HG03066 (cell line): ENCODE data around the gene HDDC3.

Source experiments
- ATAC-seq: cut with Tn5 transposase; IDR thresholded peaks from one replicate; pipeline ENCODE4 v1.9.1; 2021; ENCODE audit warnings: low read depth; ENCODE audit not compliant: unreplicated experiment

The HDDC3 gene

DNA sequence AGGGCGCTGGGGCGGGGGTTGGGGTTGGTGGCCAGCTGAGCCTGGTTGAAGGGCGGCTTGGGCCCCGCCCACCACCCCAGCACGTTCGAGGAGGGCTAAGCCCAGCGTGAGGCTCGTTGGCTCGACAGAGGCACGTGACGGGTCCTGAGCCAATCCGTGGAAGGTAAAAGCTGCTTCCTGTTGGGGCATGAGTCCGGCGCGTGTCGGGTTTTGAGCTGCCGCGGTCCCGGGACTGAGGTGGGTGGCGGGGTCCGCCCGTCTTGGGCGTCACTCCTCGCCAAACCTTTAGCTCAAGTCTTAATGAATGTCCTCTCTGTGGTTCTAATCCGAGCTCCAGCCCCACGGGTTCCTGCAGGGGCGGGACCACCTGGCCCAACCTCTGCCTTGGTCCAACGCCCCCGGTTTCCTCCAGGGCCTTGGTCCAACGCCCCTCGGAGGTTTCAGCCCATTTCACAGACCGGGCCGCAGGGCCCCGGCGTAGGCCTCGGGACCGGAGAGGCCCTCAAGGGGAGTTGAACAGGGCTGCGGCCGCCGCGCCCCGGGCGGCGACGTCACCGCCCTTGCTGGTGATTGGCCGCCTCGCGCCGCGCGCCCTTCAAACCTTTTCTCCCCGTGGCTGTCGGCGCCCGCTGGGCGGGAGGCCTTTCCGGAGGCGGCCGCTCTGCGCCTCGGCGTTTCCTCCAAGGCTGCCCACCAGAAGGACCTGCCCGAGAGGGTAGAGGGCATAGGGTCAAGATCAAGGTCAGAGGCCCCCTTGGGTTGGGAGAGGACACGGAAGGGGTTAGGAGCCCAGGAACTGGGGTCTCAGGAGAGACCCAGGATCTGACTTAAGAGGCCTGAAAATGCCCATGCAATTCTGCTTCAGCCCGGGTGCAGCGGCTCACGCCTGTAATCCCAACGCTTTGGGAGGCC is 22.6 kb upstream of the HDDC3 start, which contains the start of gene RCCD1:
Gene RCCD1 (plus strand): TSS at position 173 of the 912 bp plus-strand sequence. CDS start 1,851 bp downstream, outside the sequence.
- ATAC-seq: peak; percentile 96

DNA sequence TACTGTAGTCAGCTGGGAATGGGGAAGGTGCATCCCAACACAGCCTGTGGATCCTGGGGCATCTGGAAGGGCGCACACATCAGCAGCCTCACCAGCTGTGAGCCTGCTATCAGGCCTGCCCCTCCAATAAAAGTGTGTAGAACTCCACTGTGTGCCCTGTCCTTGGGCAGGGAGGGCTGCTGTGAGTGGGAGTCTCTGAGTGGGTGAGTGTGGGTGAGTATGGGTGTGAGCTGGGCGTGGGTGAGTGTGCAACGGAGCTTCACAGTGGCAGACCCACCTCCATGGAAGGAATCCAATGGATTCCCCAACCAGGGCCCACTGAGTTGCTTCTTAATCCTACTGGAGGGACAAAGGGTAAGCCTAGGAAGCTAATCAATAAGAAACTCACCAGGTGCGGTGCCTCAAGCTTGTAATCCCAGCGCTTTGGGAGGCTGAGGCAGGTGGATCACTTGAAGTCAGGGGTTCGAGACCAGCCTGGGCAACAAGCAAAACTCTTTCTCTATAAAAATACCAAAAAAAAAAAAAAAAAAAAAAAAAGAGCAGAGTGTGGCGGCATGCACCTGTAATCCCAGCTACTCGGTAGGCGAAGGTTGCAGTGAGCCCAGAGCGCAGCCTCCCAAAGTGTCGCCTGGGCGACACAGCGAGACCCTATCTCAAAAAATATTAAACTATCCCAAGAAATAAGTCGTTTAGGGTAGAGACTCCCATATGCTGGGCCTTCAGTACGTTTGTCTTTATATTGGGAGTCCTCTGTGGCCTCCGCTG is 21.8 kb upstream of the HDDC3 start:
- no peak for ATAC-seq

DNA sequence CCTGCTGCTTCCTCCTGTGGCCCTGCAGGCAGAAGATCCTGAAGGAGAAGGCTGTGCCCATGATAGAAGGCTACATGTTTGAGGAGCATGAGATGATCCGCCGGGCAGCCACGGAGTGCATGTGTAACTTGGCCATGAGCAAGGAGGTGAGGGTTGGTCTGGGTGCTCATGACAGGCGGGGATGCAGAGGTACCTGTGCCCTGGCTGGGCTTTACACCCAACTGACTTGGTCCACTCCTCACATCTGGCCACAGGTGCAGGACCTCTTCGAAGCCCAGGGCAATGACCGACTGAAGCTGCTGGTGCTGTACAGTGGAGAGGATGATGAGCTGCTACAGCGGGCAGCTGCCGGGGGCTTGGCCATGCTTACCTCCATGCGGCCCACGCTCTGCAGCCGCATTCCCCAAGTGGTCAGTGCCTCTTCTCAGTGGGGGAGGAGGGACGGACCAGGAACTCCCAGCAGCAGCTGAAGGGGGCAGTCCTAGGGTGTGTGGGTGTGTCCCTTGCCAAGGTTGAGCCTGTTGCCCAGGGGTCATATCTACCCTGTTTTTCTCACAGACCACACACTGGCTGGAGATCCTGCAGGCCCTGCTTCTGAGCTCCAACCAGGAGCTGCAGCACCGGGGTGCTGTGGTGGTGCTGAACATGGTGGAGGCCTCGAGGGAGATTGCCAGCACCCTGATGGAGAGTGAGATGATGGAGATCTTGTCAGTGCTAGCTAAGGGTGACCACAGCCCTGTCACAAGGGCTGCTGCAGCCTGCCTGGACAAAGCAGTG is 20.7 kb upstream of the HDDC3 start:
- ATAC-seq: no peak

DNA sequence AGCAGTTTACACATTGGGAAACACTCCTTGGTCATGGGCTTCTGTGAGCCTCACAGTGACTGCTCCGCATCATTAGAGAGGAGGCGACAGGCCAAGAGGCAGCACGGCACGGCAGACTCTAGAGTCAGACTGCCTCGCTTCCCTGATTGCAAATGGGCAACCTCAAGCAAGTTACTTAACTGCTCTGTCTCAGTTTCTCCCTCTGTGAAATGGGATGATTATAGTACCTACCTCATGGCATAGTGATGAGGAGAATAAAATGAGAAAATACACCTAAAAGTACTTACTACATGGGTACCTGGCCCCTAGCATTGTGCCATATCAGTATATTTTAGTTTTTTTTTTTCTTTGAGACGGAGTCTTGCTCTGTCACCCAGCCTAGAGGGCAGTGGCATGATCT is 18.3 kb upstream of the HDDC3 start:
- ATAC-seq: no peak

DNA sequence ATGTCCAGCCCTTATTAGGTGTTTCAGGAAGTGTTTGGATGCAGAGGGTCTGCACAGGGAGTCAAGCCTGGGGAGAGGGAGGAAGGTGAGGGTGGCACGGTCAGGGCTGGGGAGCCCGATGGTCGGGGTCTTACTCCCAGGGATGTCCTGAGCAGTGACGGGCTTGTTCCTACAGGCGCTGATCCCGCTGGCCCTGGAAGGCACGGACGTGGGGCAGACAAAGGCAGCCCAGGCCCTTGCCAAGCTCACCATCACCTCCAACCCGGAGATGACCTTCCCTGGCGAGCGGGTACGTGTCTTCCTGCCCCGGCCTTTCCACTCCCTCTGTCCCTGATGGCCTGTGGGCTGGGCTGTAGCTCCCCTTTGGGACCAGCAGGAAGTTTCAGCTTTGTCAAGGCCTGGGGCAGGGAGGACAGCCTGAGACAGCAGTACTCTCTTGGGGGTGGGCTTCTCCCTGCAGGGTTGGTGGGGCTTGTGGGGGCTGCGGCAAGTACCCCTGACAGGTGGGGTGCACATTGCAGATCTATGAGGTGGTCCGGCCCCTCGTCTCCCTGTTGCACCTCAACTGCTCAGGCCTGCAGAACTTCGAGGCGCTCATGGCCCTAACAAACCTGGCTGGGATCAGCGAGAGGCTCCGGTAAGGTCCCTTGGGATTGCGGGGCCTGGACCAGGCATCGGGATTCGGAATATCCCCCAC is 17.8 kb upstream of the HDDC3 start:
- ATAC-seq: no peak

DNA sequence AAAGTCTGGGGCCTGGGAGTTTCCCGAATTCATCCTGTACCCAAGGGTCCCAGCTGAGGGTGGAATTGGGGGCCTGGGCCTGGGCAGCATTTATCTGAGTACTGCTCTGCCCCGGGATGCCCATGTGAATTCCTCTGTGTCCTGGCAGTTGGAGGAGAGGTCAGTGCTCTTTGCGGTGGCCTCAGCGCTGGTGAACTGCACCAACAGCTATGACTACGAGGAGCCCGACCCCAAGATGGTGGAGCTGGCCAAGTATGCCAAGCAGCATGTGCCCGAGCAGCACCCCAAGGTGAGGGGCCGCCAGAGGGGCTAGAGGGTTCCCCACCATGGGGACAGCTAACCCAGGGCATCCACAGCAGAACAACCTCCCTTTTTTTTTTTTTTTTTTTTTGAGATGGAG is 16.2 kb upstream of the HDDC3 start:
- ATAC-seq: no peak

DNA sequence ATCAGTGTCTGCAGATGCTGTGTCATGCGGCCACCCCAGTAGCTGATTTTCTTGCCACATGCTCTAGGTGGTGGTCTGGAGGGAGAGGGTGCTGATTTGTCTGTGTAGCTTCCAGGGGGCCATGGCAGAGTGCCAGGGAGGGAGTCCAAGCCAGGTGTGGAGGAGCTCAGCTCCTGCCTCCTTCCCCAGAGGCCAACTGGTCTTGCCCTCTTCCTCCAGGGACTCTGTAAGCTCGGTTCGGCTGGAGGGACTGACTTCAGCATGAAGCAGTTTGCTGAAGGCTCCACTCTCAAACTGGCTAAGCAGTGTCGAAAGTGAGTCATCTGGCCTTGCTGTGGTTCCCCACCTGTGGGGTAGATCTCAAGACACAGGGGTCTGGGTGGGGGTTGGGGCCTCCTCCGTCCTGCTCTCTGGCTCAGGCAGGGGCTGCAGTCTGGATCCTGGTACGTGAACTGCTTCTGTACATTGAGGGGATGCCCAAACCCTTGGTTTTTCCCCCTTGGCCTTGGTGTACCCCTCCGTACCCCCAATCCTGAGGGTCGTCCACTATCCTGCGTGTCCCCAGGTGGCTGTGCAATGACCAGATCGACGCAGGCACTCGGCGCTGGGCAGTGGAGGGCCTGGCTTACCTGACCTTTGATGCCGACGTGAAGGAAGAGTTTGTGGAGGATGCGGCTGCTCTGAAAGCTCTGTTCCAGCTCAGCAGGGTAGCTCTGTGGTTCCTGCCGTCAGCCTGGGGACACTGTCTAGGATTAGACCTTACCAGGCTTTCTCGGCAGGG is 15.4 kb upstream of the HDDC3 start:
- ATAC-seq: no peak

DNA sequence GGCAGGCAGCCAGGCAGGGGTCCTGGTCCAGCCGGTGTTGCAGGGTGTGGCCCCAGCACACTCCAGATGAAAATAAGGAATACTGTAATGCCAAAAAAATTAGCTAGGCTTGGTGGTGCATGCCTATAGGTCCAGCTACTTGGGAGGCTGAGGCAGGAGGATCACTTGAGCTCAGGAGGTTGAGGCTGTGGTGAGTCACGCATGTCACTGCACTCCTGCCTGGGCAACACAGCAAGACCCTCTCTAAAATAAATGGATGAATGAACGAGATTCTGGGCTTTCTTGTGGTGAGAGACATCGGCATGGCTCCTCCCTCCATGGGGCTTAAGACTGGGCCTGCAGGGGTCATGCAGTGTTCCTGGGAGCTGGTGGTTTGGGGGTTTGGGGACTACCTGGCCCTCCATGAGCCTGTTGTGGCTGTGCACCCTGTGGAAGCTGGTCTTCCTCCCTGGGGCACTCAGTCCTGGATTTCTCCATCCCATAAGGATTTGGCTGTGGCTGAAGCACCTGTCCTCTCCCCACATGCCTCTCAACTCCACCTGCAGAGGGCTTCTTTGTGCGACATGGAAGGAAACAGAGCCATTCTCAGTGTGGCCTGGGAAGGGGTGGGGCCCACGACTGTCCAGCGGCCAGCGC is 14.7 kb upstream of the HDDC3 start:
- ATAC-seq: no peak

DNA sequence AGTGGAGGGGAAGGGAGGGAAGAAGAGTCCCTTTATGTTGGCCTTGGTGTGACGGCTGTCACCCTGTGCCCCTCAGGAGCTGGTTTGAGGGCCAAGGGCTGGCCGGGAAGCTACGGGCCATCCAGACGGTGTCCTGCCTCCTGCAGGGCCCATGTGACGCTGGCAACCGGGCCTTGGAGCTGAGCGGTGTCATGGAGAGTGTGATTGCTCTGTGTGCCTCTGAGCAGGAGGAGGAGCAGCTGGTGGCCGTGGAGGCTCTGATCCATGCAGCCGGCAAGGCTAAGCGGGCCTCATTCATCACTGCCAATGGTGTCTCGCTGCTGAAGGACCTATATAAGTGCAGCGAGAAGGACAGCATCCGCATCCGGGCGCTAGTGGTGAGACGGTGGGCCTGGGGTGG is 14.2 kb upstream of the HDDC3 start:
- ATAC-seq: no peak

DNA sequence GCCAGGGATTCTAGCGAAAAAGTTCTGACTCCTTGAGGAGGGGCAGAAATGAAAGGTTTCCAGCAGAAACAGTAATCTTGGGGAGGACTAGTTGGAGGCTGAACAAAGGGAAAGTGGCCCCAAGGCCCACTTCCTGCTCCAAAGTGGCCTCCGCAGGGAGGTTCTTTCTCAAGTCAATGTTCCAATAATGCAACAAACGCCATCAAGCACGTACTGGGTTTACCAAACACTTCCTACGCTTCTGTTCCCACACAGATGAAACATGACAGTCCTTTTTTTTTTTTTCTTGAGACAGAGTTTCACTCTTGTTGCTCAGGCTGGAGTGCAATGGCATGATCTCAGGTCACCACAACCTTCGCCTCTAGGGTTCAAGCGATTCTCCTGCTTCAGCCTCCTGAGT is 12.7 kb upstream of the HDDC3 start:
- no peak for ATAC-seq

DNA sequence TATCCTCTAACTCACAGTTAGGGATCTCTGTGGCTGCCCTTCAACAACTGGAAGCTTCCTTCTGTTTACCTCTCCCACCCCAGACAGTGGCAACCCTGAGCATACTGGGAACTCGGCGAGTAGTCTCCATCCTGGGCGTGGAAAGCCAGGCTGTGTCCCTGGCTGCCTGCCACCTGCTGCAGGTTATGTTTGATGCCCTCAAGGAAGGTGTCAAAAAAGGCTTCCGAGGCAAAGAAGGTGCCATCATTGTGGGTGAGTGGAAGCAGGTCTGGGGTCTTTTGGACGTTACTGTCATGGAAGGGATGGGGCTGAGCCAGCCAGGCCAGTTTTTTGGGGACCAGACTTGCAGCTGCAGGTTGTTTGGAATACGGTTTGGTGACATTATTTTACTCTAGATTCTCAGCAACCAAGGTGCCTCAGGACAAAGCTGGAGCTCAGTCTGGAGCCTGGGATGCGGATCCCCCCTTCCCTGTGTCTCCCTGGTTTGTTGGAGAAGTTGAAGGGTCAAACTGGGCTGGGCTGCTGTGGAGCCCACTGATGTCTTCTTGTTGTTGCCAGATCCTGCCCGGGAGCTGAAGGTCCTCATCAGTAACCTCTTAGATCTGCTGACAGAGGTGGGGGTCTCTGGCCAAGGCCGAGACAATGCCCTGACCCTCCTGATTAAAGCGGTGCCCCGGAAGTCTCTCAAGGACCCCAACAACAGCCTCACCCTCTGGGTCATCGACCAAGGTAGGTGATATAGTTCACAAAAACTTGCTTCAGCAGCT is 10.2 kb upstream of the HDDC3 start:
- no peak for ATAC-seq

DNA sequence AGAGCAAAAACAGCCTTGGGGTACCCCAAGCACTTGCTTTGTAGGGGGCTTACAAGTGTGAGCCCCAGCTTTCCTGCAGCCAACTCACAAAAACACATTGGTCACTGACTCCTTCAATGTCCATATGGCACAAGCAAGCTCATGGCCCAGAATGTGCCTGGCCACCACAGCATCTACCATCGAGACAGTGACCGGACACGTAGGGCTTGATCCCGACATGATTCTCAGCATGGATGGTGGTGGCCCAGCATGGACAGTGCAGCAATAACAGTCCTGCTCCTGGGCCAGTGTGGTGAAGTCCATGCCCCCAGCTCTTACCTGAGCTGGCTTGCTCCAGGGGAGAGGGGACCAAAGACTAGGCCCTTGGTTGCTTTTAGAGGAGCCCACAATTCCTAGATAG is 8.7 kb upstream of the HDDC3 start:
- no peak for ATAC-seq

DNA sequence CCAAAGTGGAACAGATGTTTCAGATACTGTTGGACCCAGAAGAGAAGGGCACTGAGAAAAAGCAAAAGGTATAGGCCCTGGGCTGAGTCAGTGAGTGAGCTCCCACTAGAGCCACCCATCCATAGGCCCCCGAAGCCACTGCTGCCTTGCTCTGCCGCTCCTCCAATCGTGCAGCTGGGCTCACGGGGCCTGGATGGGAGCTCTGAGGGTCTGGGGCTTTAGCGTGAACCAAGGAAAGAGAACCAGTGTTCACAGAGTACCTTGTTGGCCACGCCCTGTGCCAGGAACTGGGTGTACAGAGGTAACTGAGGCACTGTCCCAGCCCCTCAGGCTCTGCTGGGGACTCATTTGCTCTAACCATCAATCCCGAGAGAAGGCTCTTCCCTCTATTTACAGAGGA is 7.4 kb upstream of the HDDC3 start:
- ATAC-seq: no peak

DNA sequence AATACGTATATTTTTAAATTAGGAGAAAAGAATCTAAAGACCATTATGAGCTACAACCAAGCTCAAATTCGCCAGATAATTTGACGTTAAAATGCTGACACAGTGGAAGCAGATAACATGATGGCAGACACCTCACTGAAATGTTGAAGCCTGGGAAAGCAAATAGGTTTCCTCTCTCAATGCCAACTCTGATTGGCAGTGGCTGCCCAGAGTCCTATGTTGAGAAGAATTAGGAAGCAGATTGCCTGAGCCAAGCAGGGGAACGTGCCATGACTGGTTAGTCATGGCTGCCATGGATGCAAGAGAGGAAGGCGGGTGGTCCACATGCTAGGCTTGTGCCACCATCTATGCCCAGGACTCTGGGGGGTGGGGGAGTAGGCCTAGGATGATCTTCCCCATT is 5.9 kb upstream of the HDDC3 start:
- no peak for ATAC-seq

DNA sequence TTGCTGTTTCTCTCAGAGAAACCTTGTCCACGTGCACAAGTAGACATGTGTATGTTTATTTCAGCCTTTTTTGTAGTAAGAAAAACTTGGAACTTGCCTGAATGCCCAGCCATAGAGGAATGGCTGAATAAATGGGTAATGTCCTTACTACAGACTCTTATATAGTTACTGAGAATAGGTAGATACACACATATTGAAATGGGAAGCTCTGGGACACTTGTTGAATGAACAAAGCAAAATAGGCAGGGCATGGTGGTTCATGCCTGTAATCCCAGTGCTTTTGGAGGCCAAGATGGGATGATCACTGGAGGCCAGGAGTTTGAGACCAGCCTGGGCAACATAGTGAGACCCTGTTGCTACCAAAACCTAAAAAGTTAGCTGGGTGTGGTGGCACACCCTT is 4.5 kb upstream of the HDDC3 start:
- no peak for ATAC-seq

DNA sequence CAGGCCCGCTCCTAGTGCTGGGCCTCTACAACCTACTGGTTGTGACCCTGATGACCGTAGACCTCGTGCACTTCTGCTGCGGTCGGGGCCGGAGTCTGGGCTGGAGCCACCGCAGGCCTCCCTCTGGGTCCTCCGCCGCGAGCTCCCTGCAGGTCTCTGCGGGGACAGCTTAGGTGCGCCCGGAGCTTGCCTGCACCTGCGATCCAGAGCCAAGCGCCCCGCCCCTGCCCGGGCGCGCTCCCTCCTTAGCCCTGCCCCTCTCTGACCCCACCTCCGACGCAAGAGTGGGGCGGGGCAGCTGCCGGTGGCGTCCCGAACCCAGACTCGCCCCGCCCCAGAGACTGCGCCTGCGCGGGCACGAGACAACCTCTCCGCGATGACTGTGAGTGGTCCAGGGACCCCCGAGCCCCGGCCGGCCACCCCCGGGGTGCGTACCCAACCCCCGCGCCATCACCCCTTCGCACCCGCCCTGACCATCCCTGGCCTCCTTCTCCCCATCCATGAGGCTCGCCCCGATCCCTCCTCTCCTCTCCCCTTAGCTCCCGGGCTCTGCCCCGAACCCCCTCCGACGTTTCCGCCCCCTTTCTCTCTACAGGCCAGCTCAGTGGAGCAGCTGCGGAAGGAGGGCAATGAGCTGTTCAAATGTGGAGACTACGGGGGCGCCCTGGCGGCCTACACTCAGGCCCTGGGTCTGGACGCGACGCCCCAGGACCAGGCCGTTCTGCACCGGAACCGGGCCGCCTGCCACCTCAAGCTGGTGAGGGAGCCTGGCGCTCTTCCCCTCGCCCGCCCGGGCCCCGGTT is 2.8 kb upstream of the HDDC3 start, which contains the start of gene UNC45A:
Gene UNC45A (plus strand): TSS at position 337 of the 803 bp plus-strand sequence. CDS start 40 bp downstream, at position 377.
- ATAC-seq: peak; percentile 65

DNA sequence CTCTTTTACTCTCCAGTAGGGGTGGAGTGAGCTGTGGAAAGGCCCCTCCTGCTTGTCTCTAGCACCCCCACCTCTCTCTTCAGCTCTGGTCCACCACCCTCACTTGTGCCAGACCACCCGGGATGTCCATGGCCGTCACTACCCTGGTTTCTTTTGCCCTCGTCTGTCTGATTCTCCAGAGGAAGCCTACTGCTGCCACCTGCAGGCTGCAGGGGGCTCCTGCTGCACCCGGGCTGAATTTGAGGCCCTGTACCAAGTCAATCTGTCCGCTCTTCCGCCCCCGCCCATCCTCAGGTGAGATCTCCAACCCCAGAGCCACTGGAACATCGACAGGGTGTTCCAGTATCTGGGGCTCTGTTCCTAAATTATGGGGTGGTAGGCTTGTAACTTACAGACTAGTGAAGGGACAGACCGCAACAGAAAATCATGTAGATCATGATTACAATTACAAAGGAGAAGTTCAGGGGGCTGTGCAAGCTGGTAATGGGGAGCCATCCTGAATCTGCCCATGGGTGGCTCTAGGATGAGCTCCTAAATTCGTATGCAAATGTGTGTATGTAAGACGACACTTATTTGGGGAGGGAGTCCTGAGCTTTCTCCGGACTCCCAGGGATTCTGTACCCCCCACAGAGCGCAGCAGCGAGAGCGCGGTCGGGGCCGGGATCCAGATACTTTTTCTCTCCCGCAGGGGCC is 2.1 kb upstream of the HDDC3 start:
- ATAC-seq: peak; percentile 31
